ENCODE measurements around the gene TMEM229A. TPM values are rescaled to one million over a fixed set of nuclear protein-coding genes. Genes with fewer than 3 reads are reported as not detected.
"Not testable (repeated sequence)": the region's sequence is repeated elsewhere in the genome, so short reads cannot be mapped to it uniquely, and the experiment has no call there.

Gene TMEM229A
- polyA plus RNA-seq (not detected in 3 replicates), polyA minus RNA-seq (not detected in 3 replicates)
- polyA plus RNA-seq (2011; ENCODE audit: low read depth): not detected
- not detected in 2 replicates for polyA plus RNA-seq (2011; cell fraction: cytosol; rRNA removed)
- not detected in 2 replicates for polyA plus RNA-seq (2011; cell fraction: nucleus; rRNA removed)
- polyA plus RNA-seq (2012; ENCODE audit: low replicate concordance): not detected in 2 replicates
- not detected for polyA minus RNA-seq (2011; cell fraction: cytosol; rRNA and poly(A)+ RNA removed)
- not detected in 2 replicates for polyA minus RNA-seq (2011; cell fraction: nucleus; rRNA and poly(A)+ RNA removed)

GRCh38 chr7:124032369-124033094 lies at the start of gene TMEM229A:
Gene TMEM229A (minus strand): TSS chr7:124033067. CDS start chr7:124033003, 64 bp downstream.
- H2AFZ ChIP-seq (ENCODE audit: control insufficient read depth, low read length): no peak within 1 kb of the TSS

GRCh38 chr7:124082234-124082633 lies 49.4 kb upstream of the TMEM229A start:
- H3K79me2 ChIP-seq (ENCODE audit: control insufficient read depth, insufficient read depth, low read length); FAIRE-seq; dilution Hi-C loops (cut with MboI; ENCODE audit: extremely low pct_ligation_motif_present, low sequenced_read_pairs): not testable (repeated sequence)

More at GRCh38 chr7:124032369-124033094, at the start of gene TMEM229A:
- no peaks in the 10 kb centered on the region for H3K9me1 ChIP-seq (ENCODE audit: control insufficient read depth, extremely low read depth, insufficient read depth, low read length)
- no peaks in the 10 kb centered on the region for H3K4me1 ChIP-seq (ENCODE audit: control insufficient read depth, extremely low read depth, insufficient read depth, low read length)
- no peaks in the 10 kb centered on the region for H3K9me3 ChIP-seq (ENCODE audit: control insufficient read depth, low read depth, low read length)
- dilution Hi-C loops (cut with MboI; ENCODE audit: extremely low pct_ligation_motif_present, low sequenced_read_pairs): no loop called here
- TF ChIP-seq CTCF (optimal IDR thresholded peaks at IDR 0.05 in 1 of 3, IDR thresholded peaks at IDR 0.05 in 1 of 3, conservative IDR thresholded peaks at IDR 0.05 in 1 of 3; ENCODE audit: extremely low read depth in 1 of 3, insufficient read depth in 2 of 3, low read length in 3 of 3) (no peak), EZH2 (IDR thresholded peaks at IDR 0.05; ENCODE audit: low read length) (peak; percentile 86)
- H4K20me1 ChIP-seq (ENCODE audit: control insufficient read depth, extremely low read depth, insufficient read depth, low read length): no peaks in the 10 kb centered on the region
- peak within 1 kb of the TSS; percentile 61 for H3K4me2 ChIP-seq (ENCODE audit: control insufficient read depth, extremely low read depth, insufficient read depth, low read depth, low read length)
- no peak within 1 kb of the TSS for H3K27ac ChIP-seq (ENCODE audit: control insufficient read depth, insufficient read depth, low read length)
- FAIRE-seq (no peak), DNase-seq (ENCODE audit: low read depth, low spot score) (no peak)
- no peaks in the 10 kb centered on the region for H3K36me3 ChIP-seq (ENCODE audit: control insufficient read depth in 2 of 2, extremely low read depth in 1 of 2, insufficient read depth in 2 of 2, low read length in 2 of 2)
- peak within 1 kb of the TSS in 2 of 3 experiments; percentile 26 to 34 for H3K4me3 ChIP-seq (ENCODE audit: control insufficient read depth in 2 of 3, extremely low read depth in 1 of 3, insufficient read depth in 2 of 3, low read depth in 1 of 3, low read length in 3 of 3)
- no peak within 1 kb of the TSS for H3K9ac ChIP-seq (ENCODE audit: control insufficient read depth, extremely low read depth, insufficient read depth, low read length)
- no peaks in the 10 kb centered on the region for H3K79me2 ChIP-seq (ENCODE audit: control insufficient read depth, insufficient read depth, low read length)
- H3K27me3 ChIP-seq (ENCODE audit: control insufficient read depth, extremely low read depth, insufficient read depth, low read length): peaks cover 38% of the 10 kb centered on the region

More at GRCh38 chr7:124082234-124082633, 49.4 kb upstream of the TMEM229A start:
- H3K4me1 ChIP-seq (ENCODE audit: control insufficient read depth, extremely low read depth, insufficient read depth, low read length); H3K9ac ChIP-seq (ENCODE audit: control insufficient read depth, extremely low read depth, insufficient read depth, low read length); H3K9me3 ChIP-seq (ENCODE audit: control insufficient read depth, low read depth, low read length); H3K36me3 ChIP-seq (ENCODE audit: control insufficient read depth in 2 of 2, extremely low read depth in 1 of 2, insufficient read depth in 2 of 2, low read length in 2 of 2); H3K27me3 ChIP-seq (ENCODE audit: control insufficient read depth, extremely low read depth, insufficient read depth, low read length); H2AFZ ChIP-seq (ENCODE audit: control insufficient read depth, low read length); H3K4me3 ChIP-seq (ENCODE audit: control insufficient read depth in 2 of 3, extremely low read depth in 1 of 3, insufficient read depth in 2 of 3, low read depth in 1 of 3, low read length in 3 of 3); H3K27ac ChIP-seq (ENCODE audit: control insufficient read depth, insufficient read depth, low read length); H4K20me1 ChIP-seq (ENCODE audit: control insufficient read depth, extremely low read depth, insufficient read depth, low read length); H3K4me2 ChIP-seq (ENCODE audit: control insufficient read depth, extremely low read depth, insufficient read depth, low read depth, low read length); H3K9me1 ChIP-seq (ENCODE audit: control insufficient read depth, extremely low read depth, insufficient read depth, low read length); DNase-seq (ENCODE audit: low read depth, low spot score): not testable (repeated sequence)
